GM23248 (cell line): ENCODE measurements around the gene EPHB3. TPM values are rescaled to one million over a fixed set of nuclear protein-coding genes. Genes with fewer than 3 reads are reported as not detected.

Experiments
- DNase-seq: peaks from one replicate; pipeline ENCODE4 v3.0.0-alpha.2; 2015
- H2AFZ ChIP-seq: fragments of 200-600 bp; sonication (generic); 2 replicates; pipeline ENCODE4 v1.6.1; 2016; ENCODE audit warnings: antibody characterized with exemption
- H3F3A ChIP-seq: fragments of 200-600 bp; sonication (generic); 2 replicates; pipeline ENCODE4 v1.6.1; 2016; ENCODE audit warnings: mild to moderate bottlenecking, antibody characterized with exemption, mixed run types; ENCODE audit not compliant: insufficient read depth
- H3K27ac ChIP-seq: fragments of 200-600 bp; sonication (generic); 2 replicates; pipeline ENCODE4 v1.5.1; 2016; ENCODE audit warnings: mild to moderate bottlenecking
- H3K27me3 ChIP-seq: fragments of 200-600 bp; sonication (generic); replicated peaks from 2 replicates; pipeline ENCODE4 v1.6.1; 2016; ENCODE audit warnings: mild to moderate bottlenecking; ENCODE audit not compliant: insufficient read depth
- H3K36me3 ChIP-seq: fragments of 200-600 bp; sonication (generic); 2 replicates; pipeline ENCODE4 v1.6.1; 2016; ENCODE audit warnings: low read depth, mild to moderate bottlenecking
- H3K4me1 ChIP-seq: fragments of 200-600 bp; sonication (generic); 2 replicates; pipeline ENCODE4 v1.6.1; 2016; ENCODE audit warnings: mild to moderate bottlenecking; ENCODE audit not compliant: insufficient read depth
- H3K4me2 ChIP-seq: fragments of 200-600 bp; sonication (generic); one replicate; pipeline ENCODE4 v1.6.1; 2016; ENCODE audit warnings: mild to moderate bottlenecking; ENCODE audit not compliant: unreplicated experiment
- H3K4me3 ChIP-seq: fragments of 200-600 bp; sonication (generic); 2 replicates; pipeline ENCODE4 v1.5.1; 2016; ENCODE audit warnings: mild to moderate bottlenecking
- H3K79me2 ChIP-seq: fragments of 200-600 bp; sonication (generic); 2 replicates; pipeline ENCODE4 v1.6.1; 2016; ENCODE audit warnings: mild to moderate bottlenecking; ENCODE audit not compliant: insufficient read depth
- H3K9ac ChIP-seq: fragments of 200-600 bp; sonication (generic); 2 replicates; pipeline ENCODE4 v1.6.1; 2016; ENCODE audit warnings: mild to moderate bottlenecking
- H3K9me2 ChIP-seq: fragments of 200-600 bp; sonication (generic); 2 replicates; pipeline ENCODE4 v1.6.1; 2016; ENCODE audit warnings: mixed run types, mild to moderate bottlenecking, moderate library complexity; ENCODE audit not compliant: insufficient read depth
- H3K9me3 ChIP-seq: fragments of 200-600 bp; sonication (generic); one replicate; pipeline ENCODE4 v1.6.1; 2017; ENCODE audit warnings: low read depth
- H4K20me1 ChIP-seq: fragments of 200-600 bp; sonication (generic); 2 replicates; pipeline ENCODE4 v1.6.0; 2016; ENCODE audit not compliant: insufficient read depth
- EZH2 ChIP-seq: fragments of 200-600 bp; sonication (generic); IDR thresholded peaks from 2 replicates; pipeline ENCODE4 v1.6.1; 2018; ENCODE audit warnings: antibody characterized with exemption, mild to moderate bottlenecking; ENCODE audit not compliant: insufficient read depth, poor library complexity, severe bottlenecking
- EZH2phosphoT487 ChIP-seq: fragments of 200-600 bp; sonication (generic); IDR thresholded peaks from 2 replicates; pipeline ENCODE4 v1.6.1; 2018; ENCODE audit warnings: antibody characterized with exemption, moderate library complexity, mild to moderate bottlenecking, low read depth; ENCODE audit not compliant: insufficient read depth
- WGBS, 2 experiments: methylation state at CpG; one replicate each; pipeline ENCODE4 v1.1.6; 2015 to 2017; ENCODE audit warnings: low lambda C conversion rate in 2 of 2, low coverage in 1 of 2; ENCODE audit errors: missing lambda C conversion rate in 2 of 2; 5-methylcytosine and 5-hydroxymethylcytosine counted together
- in situ Hi-C: fragments of 300-500 bp; cut with MboI; formaldehyde crosslinking; loops from 2 replicates; pipeline ENCODE4 v1.15.0; 2020
- polyA plus RNA-seq: library from polyadenylated mRNA; unstranded; fragments of >200 nt; fragmentation: Nextera tagmentation; extraction: Ambion mirVana; gene quantifications from 2 replicates; pipeline ENCODE4 v1.2.1, GENCODE V29; 2016
- total RNA-seq: library from RNA; depleted of rRNA; stranded (reverse); fragments of >200 nt; shearing (Covaris generic); gene quantifications from 2 replicates; pipeline ENCODE4 v1.2.3, GENCODE V29; 2014; rRNA removed

Gene EPHB3
- total RNA-seq (3.0 and 16.9 TPM in 2 replicates), polyA plus RNA-seq (1.6 and 1.7 TPM in 2 replicates)

DNA sequence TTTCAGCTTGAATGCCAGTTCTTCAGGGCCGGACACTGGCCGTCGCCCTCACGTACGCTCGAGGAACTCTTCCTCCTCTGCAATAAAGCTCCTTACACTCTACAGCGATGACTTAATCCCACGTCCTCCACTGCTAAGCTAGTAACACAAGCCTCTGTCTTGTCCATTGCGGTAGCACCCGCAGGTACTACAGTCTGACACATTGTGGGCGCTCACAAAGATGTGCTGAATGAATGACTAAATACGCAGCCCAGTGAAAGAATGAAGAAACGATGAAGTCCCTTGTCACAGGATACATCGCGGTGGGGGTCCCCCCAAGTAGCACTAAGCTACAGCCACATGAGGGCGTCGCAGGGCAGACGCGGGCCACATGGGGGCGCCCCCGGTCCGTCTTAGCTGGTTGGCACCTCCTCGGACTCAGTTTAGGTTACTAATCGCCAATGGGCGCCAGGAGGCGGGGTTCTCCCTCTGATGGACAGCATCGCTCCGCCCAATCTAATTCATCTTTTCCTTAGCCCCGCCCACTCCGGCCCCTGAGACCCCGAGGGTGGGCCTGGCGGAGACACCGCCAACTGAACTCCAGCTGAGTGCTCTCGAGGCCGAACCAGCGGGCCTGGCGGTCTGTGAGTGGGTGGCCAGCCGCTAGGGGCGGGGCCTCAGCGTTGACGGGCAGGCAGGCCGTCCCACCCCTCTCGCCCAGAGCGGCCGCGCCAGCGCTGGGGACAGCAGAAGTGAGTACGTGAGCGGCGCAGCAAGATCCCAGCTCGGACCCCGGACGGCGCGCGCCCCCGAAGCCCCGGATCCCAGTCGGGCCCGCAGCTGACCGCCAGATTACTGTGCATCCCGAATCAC, at the start of gene EPHB3:
Gene EPHB3 (plus strand): TSS at position 725 of the 852 bp plus-strand sequence. CDS start 451 bp downstream, outside the sequence.
- WGBS, 2 experiments: 1% methylated on average over 44 to 57 of the region's 62 CpGs
- Histone ChIP-seq H3K9ac (peak within 1 kb of the TSS; percentile 69), H3F3A (no peaks in the 10 kb centered on the region; the same call in 1 of the 2 replicates), H3K9me3 (no peaks in the 10 kb centered on the region), H3K27me3 (0 out of 2 replicates have a peak, but pooled peaks cover 6% of the 10 kb centered on the region), H3K4me1 (peaks cover 26% of the 10 kb centered on the region), H3K4me2 (peak within 1 kb of the TSS; percentile 97), H2AFZ (peak within 1 kb of the TSS; percentile 81), H3K36me3 (no peaks in the 10 kb centered on the region), H3K9me2 (no peaks in the 10 kb centered on the region), H3K4me3 (peak within 1 kb of the TSS; percentile 81), H4K20me1 (no peaks in the 10 kb centered on the region), H3K27ac (no peak within 1 kb of the TSS), H3K79me2 (no peaks in the 10 kb centered on the region)
- in situ Hi-C loops: no loop called here
- DNase-seq: peak; percentile 100
- TF ChIP-seq EZH2 (no peak), EZH2phosphoT487 (no peak)

DNA sequence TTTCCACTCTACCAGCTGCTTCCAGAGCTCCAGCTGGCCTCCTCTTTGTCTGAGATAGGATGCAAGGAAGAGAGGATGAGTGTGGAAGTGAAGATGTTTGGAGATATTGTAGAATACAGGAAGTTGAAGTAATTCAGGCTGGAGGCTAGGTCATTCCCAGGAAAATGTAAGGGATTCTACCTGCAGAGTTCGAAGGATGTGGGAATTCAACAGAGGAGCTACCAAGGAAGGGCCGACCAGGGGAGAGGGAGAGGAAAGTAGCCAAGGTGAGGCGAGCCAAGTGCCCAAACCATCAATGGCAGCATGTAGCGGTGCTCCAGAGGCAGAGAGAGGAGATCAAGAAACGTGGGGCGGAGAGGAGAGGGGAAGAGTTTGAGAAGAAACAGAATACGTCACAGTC, 49.0 kb upstream of the EPHB3 start:
- Histone ChIP-seq H3K27ac (no peak overlapping the region), H3F3A (no peaks in the 10 kb centered on the region), H3K9ac (no peak overlapping the region), H3K4me2 (no peak overlapping the region), H4K20me1 (no peaks in the 10 kb centered on the region), H3K4me1 (no peaks in the 10 kb centered on the region), H3K79me2 (no peaks in the 10 kb centered on the region), H3K9me3 (peaks cover 4% of the 10 kb centered on the region), H3K4me3 (no peak overlapping the region), H3K9me2 (no peaks in the 10 kb centered on the region), H3K27me3 (peaks cover 40% of the 10 kb centered on the region), H2AFZ (no peak overlapping the region), H3K36me3 (no peaks in the 10 kb centered on the region)
- no peak for DNase-seq
- WGBS, 2 experiments: 88 to 96% methylated on average over 7 of the region's 7 CpGs
- TF ChIP-seq EZH2phosphoT487 (no peak), EZH2 (no peak)
- in situ Hi-C loops: no loop called here

DNA sequence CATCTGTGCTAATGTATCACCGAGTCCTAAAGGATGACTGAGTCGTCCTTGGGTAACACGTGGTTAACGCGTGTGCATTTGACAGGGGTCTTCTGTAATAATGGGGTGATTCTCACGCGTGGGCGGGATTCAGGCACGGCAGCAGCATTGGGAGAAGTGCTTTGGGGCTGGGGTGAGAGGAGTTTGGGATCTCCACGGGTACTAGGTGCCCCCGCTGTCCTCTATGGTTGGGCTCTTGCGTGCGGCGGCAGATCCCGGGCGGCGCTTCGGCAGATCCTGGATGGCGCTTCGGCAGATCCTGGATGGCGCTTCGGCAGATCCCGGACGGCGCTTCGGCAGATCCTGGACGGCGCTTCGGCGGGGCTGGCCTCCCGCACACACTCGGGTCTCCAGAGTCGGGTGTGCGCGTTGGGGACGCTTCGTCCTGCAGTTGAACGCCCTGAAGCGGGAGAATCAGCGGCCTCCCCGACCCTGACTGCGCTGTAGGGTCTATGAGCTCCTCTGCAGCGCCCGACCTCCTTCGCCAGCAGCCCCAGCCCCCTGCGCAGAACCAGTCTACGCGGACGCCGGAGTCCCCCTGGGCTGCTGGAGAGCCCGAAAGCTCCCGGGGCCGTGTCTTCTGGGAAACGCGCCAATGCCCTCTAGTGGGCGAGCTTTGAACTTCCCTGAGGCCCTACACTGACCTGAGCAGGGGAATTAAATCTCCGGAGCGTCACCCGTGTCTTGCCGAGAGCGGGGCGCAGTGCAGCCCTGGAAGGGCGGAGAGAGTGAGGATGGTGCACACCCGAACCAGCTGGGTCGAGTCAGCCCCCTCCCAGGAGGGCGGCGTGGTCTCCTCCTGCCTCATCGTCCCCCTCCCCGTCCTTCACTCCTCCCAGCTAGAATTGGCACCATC, 48.1 kb upstream of the EPHB3 start:
- no peaks in the 10 kb centered on the region for H3K9me2 ChIP-seq
- H4K20me1 ChIP-seq: no peaks in the 10 kb centered on the region
- peaks cover 41% of the 10 kb centered on the region for H3K27me3 ChIP-seq
- H3K9me3 ChIP-seq: peaks cover 4% of the 10 kb centered on the region
- H3K4me2 ChIP-seq: peak overlapping the region; percentile 85
- H3K79me2 ChIP-seq: no peaks in the 10 kb centered on the region
- H3K9ac ChIP-seq: no peak overlapping the region
- WGBS, 2 experiments: 1 to 2% methylated on average over 56 to 60 of the region's 69 CpGs
- H3K27ac ChIP-seq: no peak overlapping the region
- in situ Hi-C loops: no loop called here
- H3K4me1 ChIP-seq: no peaks in the 10 kb centered on the region
- peak; percentile 87 for DNase-seq
- TF ChIP-seq EZH2 (peak; percentile 40), EZH2phosphoT487 (no peak)
- no peaks in the 10 kb centered on the region for H3K36me3 ChIP-seq
- H3K4me3 ChIP-seq: peak overlapping the region; percentile 64
- H3F3A ChIP-seq: no peaks in the 10 kb centered on the region
- H2AFZ ChIP-seq: peak overlapping the region; percentile 74

DNA sequence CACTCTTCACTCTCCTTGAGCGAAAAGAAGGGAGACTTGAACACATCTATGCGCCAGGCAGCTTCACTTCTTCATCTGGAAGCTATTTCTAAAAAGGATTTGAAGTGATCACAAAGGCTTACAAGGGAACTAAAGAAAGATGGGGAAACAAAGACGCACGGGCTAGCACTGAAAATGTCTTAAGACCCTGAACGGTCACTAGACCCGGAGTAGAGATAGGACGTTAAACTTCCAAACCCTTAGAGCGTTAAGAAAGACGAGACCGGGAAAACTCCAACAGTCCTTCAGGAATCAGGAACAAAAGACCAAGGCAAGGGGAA, 47.5 kb upstream of the EPHB3 start:
- Histone ChIP-seq H3K4me3 (peak overlapping the region; percentile 64), H3K27me3 (peaks cover 47% of the 10 kb centered on the region), H3K79me2 (no peaks in the 10 kb centered on the region), H3K27ac (no peak overlapping the region), H3F3A (no peaks in the 10 kb centered on the region), H3K4me1 (no peaks in the 10 kb centered on the region), H4K20me1 (no peaks in the 10 kb centered on the region), H3K36me3 (no peaks in the 10 kb centered on the region), H3K9me2 (no peaks in the 10 kb centered on the region), H3K9ac (no peak overlapping the region), H3K9me3 (peaks cover 4% of the 10 kb centered on the region), H2AFZ (peak overlapping the region; percentile 74), H3K4me2 (peak overlapping the region; percentile 85)
- 22 to 24% methylated on average over 10 of the region's 10 CpGs for WGBS, 2 experiments
- in situ Hi-C loops: no loop called here
- TF ChIP-seq EZH2: no peak
- TF ChIP-seq EZH2phosphoT487: no peak
- DNase-seq: no peak
